Lower leg skin (tissue), 3 donors: ENCODE measurements around the gene YJEFN3.

ENCODE experiments used
- POLR2A ChIP-seq, 2 donors: fragments of 450-650 bp; IDR thresholded peaks; one replicate each; pipeline ENCODE4 v1.6.1; 2016 to 2017; ENCODE audit warnings: antibody characterized with exemption in 2 of 2, mild to moderate bottlenecking in 1 of 2, moderate library complexity in 1 of 2
- TF ChIP-seq, protein P1 (sequence below), 3 donors: fragments of 450-650 bp; IDR thresholded peaks; one replicate each; pipeline ENCODE4 v1.5.1; 2016; ENCODE audit warnings: antibody characterized with exemption in 3 of 3, mild to moderate bottlenecking in 3 of 3, moderate library complexity in 2 of 3

DNA sequence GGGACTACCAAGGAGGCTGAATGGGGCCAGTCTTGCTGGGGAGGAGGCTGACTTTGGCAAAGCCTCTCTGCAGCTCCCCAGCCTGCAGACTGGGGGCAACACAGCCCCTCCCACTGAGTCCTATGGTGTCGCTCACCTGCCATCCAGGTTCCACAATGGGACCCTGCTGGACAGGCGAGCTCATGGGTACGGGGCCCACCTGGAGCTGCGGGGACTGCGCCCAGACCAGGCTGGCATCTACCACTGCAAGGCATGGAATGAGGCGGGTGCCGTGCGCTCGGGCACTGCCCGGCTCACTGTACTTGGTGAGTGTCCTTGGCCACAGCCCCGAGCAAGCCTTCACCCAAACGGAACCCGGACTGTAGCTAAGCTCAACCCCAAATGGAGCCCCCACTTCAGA, 14.4 kb downstream of the YJEFN3 start:
- TF ChIP-seq, protein P1, sequence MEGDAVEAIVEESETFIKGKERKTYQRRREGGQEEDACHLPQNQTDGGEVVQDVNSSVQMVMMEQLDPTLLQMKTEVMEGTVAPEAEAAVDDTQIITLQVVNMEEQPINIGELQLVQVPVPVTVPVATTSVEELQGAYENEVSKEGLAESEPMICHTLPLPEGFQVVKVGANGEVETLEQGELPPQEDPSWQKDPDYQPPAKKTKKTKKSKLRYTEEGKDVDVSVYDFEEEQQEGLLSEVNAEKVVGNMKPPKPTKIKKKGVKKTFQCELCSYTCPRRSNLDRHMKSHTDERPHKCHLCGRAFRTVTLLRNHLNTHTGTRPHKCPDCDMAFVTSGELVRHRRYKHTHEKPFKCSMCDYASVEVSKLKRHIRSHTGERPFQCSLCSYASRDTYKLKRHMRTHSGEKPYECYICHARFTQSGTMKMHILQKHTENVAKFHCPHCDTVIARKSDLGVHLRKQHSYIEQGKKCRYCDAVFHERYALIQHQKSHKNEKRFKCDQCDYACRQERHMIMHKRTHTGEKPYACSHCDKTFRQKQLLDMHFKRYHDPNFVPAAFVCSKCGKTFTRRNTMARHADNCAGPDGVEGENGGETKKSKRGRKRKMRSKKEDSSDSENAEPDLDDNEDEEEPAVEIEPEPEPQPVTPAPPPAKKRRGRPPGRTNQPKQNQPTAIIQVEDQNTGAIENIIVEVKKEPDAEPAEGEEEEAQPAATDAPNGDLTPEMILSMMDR (IDR thresholded peaks at IDR 0.05), result no peak
- TF ChIP-seq POLR2A (IDR thresholded peaks at IDR 0.05), result no peak
